Measurements from ENCODE around the gene HRCT1.
"Not testable (repeated sequence)": the region's sequence is repeated elsewhere in the genome, so short reads cannot be mapped to it uniquely, and the experiment has no call there.

The HRCT1 gene

DNA sequence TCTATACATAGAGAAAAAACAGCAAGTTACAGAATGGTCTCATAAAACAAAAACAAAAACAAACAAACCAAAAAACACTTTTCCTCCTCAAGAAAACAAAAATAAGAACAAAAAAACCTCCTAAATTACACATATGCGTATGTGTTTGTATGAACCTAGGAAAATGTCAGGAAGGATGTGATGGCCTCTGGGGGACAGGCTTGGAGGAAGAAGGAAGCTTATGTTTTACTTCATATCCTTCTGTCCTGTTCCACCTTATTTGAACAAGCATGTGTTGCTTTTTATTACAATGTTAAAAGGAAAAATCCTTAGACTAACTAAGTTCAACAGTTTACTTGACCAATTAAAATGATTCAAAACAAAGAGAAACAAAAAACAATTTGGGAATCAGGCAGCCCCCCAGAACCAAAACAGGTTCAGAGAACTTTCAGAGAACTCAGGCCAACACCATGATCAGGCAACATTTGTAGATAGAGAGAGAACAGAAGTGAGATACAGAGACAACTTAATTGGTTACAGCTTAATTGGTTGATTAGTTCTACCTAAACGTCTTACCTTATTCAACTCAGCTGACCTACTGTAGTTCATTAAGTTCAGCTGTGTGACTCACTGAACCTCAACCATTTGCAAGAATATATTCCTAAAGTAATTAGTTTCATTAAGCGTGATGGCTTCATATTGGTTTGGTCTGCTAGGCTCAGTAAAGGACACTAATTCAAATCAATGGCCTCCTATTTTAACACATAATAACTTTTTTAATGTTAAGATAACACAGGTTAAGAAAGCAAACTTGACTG is 13.4 kb downstream of the HRCT1 start:
- DNase-seq = no peak

DNA sequence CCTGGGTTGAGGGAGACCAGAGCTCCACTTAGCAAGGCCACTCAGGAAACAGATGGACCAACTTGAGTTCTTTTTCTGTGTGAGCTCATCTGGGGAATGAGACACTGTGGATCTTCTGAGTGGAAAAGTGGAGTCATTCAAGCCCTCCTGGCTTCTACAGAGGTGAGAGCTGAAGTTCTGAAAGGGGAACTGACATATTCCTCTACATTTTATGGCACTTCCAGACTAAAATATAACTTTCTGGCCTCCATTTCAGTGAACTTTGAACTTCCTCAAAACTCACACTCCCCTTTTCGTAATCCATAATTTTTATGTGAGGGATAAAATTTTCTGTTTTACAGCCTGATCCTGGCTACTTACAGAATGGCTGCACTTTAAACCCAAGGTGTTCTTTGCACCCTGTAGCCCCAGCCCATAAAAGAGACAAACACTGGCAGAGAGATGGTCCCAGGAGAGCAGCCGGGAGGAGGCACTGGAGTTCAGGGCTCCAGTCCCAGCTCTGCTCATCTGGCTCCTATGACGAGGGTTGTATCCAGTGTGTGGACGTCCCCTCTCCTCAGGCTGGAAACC is 14.1 kb downstream of the HRCT1 start:
- DNase-seq = no peak

DNA sequence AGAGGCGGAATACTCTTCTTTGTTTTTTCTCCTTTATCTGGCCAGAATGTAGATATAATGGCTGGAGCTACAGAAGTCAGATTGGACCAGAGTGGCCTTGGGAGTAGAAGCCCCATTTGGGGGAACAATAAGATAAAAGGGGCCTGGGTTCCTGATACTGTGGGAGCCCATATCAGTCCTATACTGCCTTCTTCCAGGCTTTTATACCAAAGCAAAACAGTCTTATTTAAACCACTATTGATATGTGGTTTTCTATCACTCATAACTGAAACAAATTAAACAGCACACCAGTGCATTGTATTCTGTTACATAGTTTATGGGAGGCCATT is 17.6 kb downstream of the HRCT1 start:
- no peak for DNase-seq

DNA sequence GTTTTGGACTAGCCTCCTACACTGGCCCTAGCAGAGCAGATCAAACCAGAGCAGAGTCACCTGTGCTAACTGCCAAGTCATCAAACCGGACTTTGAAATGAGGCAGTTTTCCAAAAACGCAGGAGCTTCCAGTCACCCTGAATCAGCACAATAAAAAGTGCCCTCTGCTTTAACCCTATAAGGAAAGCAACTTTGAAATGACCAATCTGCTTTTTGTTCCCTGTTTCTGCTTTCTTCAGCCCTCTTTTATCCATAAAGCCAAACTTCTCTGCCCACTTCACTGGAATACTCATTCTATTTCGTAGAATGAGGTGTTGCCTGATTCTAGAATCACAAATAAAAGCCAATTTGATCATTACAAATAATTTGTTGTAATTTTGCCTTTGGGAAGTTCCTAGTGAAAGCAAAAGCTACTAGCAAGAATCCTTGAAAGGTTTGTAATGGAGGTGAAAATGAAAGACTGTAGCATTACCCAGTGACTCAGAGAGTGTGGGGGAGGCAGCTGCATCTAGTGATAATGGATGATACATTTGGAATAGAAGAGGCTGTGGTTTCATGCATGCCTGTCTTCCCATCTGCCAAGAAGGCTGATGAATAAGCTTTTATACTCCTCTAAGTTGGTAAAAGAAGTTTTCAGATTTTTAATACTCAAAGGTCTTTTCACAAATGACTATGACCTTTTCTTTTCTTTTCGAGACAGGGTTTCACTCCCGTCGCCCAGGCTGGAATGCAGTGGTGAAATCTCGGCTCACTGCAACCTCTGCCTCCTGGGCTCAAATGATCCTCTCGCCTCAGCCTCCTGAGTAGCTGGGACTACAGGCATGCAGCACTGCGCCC is 18.1 kb downstream of the HRCT1 start:
- no peak for DNase-seq

DNA sequence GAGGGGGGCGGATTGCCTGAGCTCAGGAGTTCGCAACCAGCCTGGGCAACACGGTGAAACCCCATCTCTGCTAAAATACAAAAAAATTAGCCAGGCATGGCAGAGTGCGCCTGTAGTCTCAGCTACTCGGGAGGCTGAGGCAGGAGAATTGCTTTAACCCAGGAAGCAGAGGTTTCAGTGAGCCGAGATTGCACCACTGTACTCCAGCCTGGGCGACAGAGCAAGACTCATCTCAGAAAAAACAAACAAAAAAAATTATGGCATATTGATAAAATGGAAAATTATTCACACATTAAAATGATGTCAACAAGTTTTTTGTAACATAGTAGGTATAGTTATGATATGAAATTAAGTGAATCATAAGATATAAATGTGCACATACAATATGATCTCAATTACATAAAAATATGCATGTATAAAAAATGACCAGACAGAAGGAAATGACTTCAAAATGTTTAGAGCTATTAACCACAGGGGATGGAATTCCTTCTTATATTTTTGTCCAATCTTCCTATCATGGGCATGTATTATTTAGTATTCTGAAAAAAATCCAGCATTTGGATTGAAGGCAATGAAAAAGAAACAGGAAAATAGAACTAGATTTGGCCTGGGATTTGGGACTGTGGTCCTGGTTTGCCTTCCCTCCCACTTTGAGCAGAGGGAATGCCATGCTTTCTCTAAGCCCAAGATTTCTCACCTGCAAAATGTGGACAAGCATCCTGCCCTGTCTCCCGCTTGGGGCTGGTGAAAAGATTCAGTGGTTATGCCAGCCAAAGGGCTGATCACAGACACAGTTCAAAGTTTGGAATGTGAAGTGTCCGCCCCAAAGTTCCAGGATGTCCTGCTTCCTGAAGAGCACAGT is 22.8 kb downstream of the HRCT1 start:
- no peak for DNase-seq

DNA sequence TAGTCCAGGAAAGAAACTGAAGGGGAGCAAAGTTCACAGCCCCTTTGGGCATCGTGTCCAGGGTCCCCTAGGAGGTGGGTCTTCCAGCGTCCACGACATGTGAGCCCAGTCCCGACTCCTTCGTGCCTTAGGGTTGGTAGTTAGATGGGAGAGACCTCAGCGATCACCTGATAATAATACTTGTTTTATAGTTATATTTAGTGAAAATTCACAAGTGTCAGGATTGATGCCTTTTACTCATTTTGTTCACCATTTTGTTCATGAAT is 23.4 kb downstream of the HRCT1 start:
- DNase-seq = no peak

DNA sequence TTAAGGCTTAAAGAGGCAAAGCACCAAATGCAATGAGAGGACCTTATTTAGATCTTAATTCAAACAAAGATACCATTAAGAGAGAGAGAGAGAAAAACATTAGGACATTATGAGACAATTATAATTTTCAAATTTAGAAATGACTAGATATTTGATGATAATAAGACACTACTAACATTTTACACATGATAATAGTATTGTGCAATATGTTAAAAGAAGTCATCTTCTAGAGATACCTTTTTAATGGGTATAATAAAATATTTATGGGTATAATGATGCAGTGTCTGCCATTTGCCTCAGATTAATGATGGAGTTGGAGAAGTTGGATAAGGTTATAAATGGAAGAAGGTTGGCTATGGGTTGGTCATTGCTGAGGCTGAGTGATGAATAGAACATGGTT is 24.5 kb downstream of the HRCT1 start:
- no peak for DNase-seq

DNA sequence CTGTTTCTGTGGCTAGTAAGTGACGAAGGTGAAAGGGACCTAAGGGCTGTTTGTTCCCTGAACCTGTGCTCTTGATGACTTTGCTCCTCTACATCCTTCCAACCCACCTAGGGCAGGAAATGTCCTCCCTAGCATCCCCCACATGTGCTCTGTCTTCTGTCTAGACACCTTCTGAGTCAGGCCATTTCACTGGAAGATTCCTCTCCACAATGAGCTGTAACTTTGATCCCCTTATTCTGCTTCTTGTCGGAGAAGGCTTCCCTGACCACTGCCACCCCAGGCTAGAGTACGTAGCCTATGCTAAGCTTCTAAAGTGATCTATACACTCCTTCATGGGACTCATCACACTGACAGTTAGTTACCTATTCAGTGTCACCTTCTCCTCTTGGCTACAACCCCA is 25.0 kb downstream of the HRCT1 start:
- no peak for DNase-seq

DNA sequence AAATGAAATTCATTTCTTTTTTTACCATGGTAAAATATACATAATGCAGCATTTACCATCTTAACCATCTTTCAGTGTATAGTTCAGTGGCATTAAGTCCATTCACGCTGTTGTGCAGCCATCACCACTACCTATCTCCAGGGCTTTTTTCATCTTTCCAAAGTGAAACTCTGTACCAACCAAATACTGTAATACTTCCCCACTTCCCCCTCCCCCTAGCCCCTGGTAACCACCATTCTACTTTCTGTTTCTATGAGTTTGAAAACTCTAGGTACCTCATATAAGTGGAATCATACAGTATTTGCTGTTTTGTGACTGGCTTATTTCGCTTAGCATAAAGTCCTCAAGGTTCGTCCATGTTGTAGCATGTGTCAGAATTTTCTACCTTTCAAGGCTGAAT is 26.7 kb downstream of the HRCT1 start:
- DNase-seq = no peak

DNA sequence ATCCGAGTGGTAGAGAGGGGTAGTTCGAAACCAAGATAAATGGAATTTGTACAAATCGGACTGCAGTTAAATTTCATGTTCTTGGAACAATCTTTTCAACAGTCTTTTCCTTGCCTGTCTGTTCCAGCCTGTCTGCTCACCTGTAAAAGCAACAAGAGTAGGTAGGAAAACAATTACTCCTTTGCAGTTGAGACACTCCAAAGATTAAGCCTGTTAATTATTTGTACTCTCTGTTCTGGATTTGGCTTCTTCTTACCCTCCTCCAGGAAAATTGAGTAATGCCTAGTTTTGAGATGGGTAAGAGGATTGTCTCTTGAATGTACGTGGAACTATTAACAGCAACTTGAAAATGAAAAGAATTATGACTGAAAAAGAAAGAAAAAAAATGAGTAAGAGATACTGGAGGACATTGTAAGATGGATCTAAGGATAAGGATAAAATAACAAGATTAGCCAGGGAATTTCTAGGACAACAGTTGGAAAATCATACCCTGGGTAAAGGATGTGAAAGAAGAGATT is 27.6 kb downstream of the HRCT1 start:
- DNase-seq = no peak

DNA sequence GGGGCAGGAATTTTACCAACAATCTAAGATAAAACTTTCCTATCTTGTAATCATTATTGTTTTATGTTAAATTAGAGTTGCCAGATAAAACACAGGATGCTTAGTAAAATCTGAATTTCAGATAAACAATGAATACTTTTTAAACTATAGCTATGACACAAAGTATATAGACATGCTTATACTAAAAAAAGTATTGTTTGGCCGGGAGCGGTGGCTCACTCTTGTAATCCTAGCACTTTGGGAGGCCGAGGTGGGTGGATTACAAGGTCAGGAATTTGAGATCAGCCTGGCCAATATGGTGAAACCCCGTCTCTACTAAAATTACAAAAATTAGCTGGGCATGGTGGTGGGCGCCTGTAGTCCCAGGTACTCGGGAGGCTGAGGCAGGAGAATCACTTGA is 28.1 kb downstream of the HRCT1 start:
- DNase-seq = not testable (repeated sequence)

DNA sequence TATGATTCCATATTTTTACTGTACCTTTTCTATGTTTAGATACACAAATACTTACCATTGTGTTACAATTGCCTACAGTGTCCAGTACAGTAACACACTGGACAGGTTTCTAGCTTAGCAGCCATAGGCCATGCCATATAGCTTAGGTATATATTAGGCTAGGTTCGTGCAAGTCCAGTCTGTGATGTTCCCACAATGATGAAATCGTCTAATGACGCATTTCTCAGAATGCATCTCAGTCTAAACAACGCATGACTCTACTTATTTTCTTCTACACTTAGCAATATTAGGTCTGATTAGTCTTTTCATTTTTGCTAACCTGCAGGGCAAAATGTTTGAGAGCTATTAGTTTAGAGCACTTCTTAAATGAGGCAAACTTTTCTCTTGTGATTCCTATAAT is 29.3 kb downstream of the HRCT1 start:
- DNase-seq = no peak

DNA sequence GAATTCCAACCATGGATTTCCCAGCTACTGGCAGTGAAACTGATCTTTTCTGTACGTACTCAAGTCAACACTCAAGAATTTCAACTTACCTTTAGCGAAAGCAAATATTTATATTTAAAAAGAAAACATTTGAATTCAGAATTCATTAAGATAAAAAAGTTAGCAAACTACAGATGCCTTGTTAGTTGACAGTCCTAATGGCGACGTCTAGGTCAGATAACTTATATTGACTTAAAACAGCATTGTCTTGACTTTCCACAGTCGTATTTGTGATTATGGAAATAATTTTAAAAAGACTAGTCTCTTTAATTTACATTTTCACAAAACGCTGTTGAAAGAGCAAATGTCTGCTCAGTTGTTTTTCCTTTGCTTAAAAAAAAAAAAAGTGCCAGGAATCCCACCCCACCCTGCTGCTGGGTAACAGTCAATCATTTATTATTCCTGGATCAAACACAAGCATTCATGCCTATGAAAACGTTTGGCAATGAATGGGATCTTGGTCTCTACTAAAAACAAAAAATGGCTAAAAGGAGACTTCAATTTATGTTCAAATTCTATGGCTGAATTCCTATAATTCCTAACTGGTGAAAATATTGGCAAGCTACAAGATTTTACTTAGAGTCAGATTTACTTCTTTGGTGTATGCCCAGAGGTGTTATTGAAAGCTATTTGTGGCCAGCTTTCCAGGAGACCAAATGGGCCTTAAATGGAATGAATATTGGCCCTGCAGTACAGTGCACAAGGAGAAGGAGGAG is 29.9 kb downstream of the HRCT1 start:
- no peak for DNase-seq

DNA sequence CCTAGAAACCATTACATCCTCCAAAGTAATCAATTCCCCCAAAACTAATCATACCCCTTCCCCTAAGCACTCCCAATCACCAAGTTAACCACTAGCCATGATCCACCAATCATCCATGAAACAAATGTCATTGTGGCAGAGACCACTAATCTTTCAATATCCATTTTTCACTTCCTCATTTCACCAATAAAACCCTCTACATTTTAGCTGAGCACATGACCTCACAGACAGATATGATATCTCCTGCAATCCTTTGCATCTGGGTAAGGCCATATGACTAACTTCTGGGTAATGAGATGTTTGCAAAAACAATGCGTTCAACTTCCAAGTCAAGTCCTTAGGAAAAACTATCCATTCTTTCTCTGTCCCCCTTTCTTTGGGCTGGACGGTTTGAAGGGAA is 31.2 kb downstream of the HRCT1 start:
- DNase-seq = no peak

DNA sequence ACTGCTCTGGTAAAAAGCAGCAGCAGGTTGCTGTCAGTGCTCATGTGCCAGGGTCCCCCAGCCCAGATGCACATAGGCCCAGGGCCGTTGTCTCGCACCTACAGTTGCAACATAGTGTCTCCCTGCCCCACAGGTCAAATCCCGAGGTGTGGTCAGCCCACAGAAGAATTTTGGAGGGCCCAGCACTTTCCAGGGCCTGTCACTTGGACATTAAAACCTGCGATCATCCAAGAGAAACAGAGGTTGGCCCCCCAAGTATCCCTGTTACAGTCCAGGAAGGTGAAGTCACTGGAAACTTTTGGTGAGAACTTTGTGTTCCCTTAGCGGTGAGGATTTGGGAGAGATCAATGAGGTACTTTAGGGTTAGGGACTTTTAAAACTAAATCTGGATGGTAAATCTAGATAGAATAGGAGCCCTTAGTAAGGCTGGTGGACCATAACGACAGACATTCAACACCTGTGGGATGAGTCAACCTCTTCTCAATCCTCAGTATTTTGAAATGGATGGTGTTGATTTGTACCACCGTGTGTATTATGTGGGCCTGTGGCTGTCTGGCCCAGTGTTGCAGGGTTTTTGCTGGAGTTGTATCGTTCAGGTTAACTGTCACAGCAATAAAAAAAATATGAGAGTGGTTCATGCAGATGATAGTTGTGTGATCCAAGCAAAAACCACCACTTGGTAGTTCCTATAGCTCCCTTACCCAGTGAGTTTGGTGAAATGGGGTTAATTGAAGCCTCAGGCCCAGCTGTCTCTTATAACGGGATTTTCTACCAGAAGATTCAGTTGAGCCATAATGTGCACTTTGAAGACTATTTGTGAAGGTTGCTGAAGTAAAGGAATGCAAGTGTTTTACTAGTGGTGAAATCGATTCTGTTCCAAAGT is 32.7 kb downstream of the HRCT1 start:
- DNase-seq = no peak

DNA sequence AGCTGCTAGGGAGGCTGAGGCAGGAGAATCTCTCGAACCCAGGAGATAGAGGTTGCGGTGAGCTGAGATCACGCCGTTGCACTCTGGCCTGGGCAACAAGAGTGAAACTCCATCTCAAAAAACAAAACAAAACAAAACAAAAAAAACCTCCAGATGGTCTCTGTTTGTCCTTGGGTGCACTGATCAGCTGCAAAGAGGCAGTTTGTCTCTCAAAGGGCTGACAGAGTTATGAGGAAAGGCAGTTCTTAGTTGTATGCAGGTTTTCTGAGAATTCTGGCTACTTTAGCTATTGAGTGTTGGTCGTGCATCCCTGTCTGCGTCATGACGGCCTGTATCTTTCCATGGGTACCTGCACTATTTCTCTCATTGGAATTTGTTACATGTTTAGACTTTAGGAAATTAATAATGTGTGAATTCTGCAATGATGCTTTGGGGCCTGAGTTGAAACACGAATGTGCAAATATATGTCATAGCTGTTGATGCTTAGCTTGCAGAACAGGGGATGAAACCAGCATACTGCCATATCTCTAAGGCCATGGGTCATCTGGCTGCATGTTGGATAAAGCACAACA is 33.8 kb downstream of the HRCT1 start:
- no peak for DNase-seq

DNA sequence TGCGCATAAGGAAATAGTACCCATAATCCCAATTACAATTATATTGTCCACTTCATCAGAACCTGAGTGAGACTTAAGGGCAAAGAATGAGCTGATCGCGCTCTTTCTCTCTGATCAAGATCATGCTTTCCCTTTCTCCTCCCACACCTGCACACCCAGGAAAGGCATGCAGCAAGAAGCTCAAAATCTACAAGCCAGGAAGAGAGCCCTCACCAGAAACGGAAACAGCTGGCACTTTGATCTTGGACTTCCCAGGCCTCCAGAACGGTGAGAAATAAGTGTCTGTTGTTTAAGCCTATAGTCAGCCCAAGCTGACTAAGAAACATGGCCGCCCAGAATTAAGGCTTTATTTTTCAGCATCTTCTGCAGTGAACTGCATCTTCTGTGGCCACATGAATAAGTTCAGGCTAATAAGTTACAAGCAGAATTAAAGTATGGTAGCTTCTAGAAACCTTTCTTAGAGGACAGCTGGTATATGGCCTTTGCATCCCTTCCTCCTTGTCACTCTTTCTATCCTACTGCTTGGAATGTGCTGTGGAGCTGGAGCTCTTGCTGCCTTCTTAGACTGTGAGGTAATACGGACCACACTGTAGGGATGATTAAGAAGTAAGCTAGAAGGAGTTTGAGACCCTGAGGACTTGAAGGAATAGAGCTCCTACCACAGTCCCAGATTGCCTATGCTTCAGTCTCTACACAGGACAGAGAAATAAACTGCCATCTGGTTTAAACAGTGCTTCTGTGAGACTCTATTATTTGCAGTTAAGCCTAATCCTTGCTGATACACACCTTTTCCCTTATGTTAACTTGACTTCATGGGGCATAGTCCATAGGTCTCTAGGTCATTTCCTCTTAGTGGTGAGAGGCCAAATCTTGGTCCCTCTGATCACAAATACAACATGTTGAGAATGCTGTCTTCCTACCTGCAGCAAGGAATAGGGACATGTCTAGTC is 34.7 kb downstream of the HRCT1 start:
- no peak for DNase-seq

DNA sequence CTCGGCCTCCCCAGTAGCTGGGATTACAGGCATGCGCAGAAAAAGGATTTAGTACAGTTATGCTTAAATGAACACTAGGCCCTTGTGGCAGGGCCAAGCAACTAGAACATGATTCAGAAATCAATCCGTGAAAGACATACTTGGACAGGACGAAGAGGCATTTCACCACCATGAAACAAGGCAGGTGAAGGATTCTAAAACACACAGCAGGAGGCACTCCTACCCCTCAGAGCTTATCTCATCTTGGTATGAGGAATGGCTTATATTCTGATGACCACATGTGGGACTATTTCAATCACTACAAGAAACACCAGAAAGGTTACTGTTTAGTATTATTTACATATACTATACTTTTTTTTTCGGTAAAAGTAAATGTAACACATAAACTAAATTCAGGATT is 36.3 kb downstream of the HRCT1 start:
- no peak for DNase-seq

DNA sequence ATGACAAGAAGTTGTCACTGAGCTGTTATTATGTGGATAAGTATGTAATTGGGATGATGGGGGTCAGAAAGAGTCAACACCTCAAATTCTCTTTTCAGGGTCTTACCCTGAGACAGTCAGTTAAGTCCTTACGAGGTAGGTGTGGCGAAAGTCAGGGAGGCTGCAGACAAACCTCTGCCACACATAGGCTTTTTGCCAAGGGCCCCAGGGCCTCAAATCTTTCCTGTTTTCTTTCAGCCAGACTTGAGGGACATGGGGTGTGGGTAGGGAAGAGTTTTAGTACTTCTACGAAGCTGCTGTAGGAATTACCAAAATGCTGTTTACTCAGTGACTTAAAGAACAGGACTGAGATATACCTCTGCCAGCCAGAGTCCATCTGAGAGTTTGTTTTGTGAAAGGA is 38.2 kb downstream of the HRCT1 start:
- no peak for DNase-seq

DNA sequence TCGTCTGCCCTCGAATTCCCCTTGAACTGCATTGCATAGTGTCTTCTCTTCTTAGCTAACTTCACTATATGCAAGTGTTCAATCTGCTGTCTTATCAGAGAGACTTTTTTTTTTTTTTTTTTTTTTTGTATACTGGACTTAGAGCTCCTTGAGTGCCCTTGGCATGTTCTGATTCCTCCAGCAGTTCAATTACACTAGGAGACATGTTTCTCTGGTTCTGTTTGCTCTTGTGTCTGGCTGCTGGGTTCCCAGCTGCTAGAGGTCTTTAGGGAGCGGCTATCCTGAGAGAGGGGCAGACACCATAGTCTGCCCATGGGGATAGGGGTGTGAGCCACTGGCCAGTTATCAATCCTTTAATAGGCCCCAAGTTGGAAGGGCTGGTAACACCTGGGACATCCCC is 38.8 kb downstream of the HRCT1 start:
- no peak for DNase-seq

Data from activated CD4-positive, CD25-positive, alpha-beta regulatory T cell treated with anti-CD3 and anti-CD28 coated beads, Interleukin-2, amount 50 U/mL, for 72 hours (primary cell).